Sigmoid colon (tissue), 7 donors: ENCODE measurements around the gene ACAN. TPM values are rescaled to one million over a fixed set of nuclear protein-coding genes. Genes with fewer than 3 reads are reported as not detected.

ENCODE experiments used
- DNase-seq: peaks from one replicate; pipeline ENCODE4 v3.0.0-alpha.2; 2019
- H3K27ac ChIP-seq, 4 donors: fragments of 200-600 bp; sonication (generic); one replicate each; pipeline ENCODE4 v1.5.1; 2016 to 2019; ENCODE audit warnings: mild to moderate bottlenecking in 1 of 4
- H3K27me3 ChIP-seq, 3 donors: fragments of 200-600 bp; sonication (generic); one replicate each; pipeline ENCODE4 v1.5.1; 2019; ENCODE audit warnings: mild to moderate bottlenecking in 1 of 3
- H3K36me3 ChIP-seq, 4 donors: fragments of 200-600 bp; sonication (generic); one replicate each; pipeline ENCODE4 v1.5.1; 2016 to 2019
- H3K4me1 ChIP-seq, 4 donors: fragments of 200-600 bp; sonication (generic); one replicate each; pipeline ENCODE4 v1.5.1; 2017 to 2019
- H3K4me3 ChIP-seq, 4 donors: fragments of 200-600 bp; sonication (generic); one replicate each; pipeline ENCODE4 v1.5.1; 2017 to 2019; ENCODE audit warnings: mild to moderate bottlenecking in 2 of 4, moderate library complexity in 1 of 4
- H3K9me3 ChIP-seq, 4 donors: fragments of 200-600 bp in 3 of 4; sonication (generic) in 3 of 4; one replicate each; pipeline versions ENCODE4 v1.5.1 to v1.6.1; 2013 to 2019
- EP300 ChIP-seq, 4 donors: sonication (generic); formaldehyde crosslinking; IDR thresholded peaks; one replicate each; pipeline ENCODE4 v1.6.1; 2017; ENCODE audit warnings: antibody characterized with exemption in 4 of 4
- POLR2A ChIP-seq, 2 donors: fragments of 450-650 bp; IDR thresholded peaks; one replicate each; pipeline ENCODE4 v1.6.1; 2016; ENCODE audit warnings: antibody characterized with exemption in 2 of 2, mild to moderate bottlenecking in 2 of 2, moderate library complexity in 2 of 2
- POLR2AphosphoS5 ChIP-seq, 4 donors: sonication (generic); formaldehyde crosslinking; IDR thresholded peaks; one replicate each; pipeline ENCODE4 v1.6.1; 2017; ENCODE audit warnings: antibody characterized with exemption in 4 of 4
- WGBS, 2 donors: extraction: QIAGEN DNeasy Blood & Tissue Kit; methylation state at CpG; one replicate each; pipeline ENCODE4 v1.1.7; 2013; 5-methylcytosine and 5-hydroxymethylcytosine counted together
- intact Hi-C: fragments of 100-400 bp; cut with DNase I; formaldehyde crosslinking; loops from one replicate; pipeline ENCODE4 v1.15.1; 2023
- polyA plus RNA-seq, 3 donors: library from polyadenylated mRNA; stranded (reverse); fragments of 200-250 nt; gene quantifications; one replicate each; pipeline ENCODE4 v1.2.3, GENCODE V29; 2013
- total RNA-seq, 4 donors: library from RNA; depleted of rRNA; stranded (reverse); fragments of >200 nt; gene quantifications; one replicate each; pipeline ENCODE4 v1.1.0, GENCODE V29; 2016
- TF ChIP-seq, protein P1 (sequence below), 4 experiments: fragments of 450-650 bp in 3 of 4; fragments of 200-600 bp in 1 of 4; IDR thresholded peaks; one replicate each; pipeline ENCODE4 v1.5.1; 2016 to 2019; ENCODE audit warnings: antibody characterized with exemption in 4 of 4, mild to moderate bottlenecking in 3 of 4, moderate library complexity in 2 of 4
- donor health status: healthy with polysubstance abuse.
- donor health status: Bipolar disorder and iron deficiency.
- donor health status: healthy.

ACAN gene
- total and polyA plus RNA-seq, 7 donors = 0.17 to 0.36 TPM; not detected in 5

DNA sequence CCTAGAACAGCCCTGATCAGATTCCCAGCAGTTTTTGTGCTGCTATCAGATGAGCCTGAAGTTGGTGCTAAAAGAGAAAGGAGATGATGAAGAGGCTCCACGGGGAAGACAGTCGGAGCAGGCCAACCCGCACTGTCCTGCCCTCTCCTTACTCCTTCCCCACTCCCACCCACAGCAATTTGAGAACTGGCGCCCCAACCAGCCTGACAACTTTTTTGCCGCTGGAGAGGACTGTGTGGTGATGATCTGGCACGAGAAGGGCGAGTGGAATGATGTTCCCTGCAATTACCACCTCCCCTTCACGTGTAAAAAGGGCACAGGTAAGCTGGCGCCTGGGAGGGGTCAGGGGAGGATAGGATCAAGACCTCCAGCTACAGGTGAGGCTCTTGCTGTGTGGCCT is 69.5 kb downstream of the ACAN start:
- DNase-seq = no peak
- Histone ChIP-seq H3K27me3 (no peaks in the 10 kb centered on the region), H3K4me3 (no peak overlapping the region), H3K36me3 (no peaks in the 10 kb centered on the region), H3K9me3 (no peaks in the 10 kb centered on the region), H3K27ac (no peak overlapping the region), H3K4me1 (no peaks in the 10 kb centered on the region)
- TF ChIP-seq EP300 (IDR thresholded peaks at IDR 0.05) (no peak), POLR2A (IDR thresholded peaks at IDR 0.05) (no peak), POLR2AphosphoS5 (IDR thresholded peaks at IDR 0.05) (no peak)
- TF ChIP-seq, protein P1, sequence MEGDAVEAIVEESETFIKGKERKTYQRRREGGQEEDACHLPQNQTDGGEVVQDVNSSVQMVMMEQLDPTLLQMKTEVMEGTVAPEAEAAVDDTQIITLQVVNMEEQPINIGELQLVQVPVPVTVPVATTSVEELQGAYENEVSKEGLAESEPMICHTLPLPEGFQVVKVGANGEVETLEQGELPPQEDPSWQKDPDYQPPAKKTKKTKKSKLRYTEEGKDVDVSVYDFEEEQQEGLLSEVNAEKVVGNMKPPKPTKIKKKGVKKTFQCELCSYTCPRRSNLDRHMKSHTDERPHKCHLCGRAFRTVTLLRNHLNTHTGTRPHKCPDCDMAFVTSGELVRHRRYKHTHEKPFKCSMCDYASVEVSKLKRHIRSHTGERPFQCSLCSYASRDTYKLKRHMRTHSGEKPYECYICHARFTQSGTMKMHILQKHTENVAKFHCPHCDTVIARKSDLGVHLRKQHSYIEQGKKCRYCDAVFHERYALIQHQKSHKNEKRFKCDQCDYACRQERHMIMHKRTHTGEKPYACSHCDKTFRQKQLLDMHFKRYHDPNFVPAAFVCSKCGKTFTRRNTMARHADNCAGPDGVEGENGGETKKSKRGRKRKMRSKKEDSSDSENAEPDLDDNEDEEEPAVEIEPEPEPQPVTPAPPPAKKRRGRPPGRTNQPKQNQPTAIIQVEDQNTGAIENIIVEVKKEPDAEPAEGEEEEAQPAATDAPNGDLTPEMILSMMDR (IDR thresholded peaks at IDR 0.05) = no peak
- intact Hi-C loops = no loop called here
- 28 to 78% methylated on average over 9 of the region's 9 CpGs for WGBS, 2 donors

DNA sequence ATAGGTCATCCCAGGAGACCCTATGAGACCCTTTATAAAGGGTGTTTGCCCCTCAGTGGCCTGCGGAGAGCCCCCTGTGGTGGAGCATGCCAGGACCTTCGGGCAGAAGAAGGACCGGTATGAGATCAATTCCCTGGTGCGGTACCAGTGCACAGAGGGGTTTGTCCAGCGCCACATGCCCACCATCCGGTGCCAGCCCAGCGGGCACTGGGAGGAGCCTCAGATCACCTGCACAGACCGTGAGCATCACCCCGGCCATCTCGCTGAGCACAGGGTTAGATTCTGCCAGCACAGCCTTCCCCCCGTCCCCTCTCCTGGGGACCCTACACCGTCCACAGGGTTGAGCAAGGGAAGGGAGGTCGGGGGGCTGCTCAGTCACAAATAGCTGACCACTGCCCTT is 70.5 kb downstream of the ACAN start:
- no peak overlapping the region for H3K27ac ChIP-seq
- DNase-seq = no peak
- H3K4me3 ChIP-seq = no peak overlapping the region
- no peaks in the 10 kb centered on the region for H3K4me1 ChIP-seq
- no peaks in the 10 kb centered on the region for H3K9me3 ChIP-seq
- H3K27me3 ChIP-seq = no peaks in the 10 kb centered on the region
- H3K36me3 ChIP-seq = no peaks in the 10 kb centered on the region
- WGBS, 2 donors = 87 to 91% methylated on average over 13 of the region's 13 CpGs
- TF ChIP-seq EP300 (IDR thresholded peaks at IDR 0.05) (no peak), POLR2AphosphoS5 (IDR thresholded peaks at IDR 0.05) (no peak), POLR2A (IDR thresholded peaks at IDR 0.05) (no peak)
- TF ChIP-seq, protein P1 (IDR thresholded peaks at IDR 0.05) = no peak
- intact Hi-C loops = no loop called here

DNA sequence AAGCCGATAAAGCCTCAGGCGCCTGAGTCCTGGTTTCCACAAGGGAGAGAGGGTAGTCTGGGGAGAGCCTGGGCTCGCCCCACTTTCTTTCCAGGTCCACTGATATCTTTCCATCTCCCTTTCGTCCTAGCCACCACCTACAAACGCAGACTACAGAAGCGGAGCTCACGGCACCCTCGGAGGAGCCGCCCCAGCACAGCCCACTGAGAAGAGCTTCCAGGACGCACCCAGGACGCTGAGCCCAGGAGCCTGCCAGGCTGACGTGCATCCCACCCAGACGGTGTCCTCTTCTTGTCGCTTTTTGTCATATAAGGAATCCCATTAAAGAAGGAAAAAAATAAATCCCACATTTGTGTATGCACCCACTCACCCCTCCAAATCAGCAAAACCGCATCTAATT is 71.0 kb downstream of the ACAN start:
- no peak for DNase-seq
- no peaks in the 10 kb centered on the region for H3K4me1 ChIP-seq
- no peaks in the 10 kb centered on the region for H3K27me3 ChIP-seq

DNA sequence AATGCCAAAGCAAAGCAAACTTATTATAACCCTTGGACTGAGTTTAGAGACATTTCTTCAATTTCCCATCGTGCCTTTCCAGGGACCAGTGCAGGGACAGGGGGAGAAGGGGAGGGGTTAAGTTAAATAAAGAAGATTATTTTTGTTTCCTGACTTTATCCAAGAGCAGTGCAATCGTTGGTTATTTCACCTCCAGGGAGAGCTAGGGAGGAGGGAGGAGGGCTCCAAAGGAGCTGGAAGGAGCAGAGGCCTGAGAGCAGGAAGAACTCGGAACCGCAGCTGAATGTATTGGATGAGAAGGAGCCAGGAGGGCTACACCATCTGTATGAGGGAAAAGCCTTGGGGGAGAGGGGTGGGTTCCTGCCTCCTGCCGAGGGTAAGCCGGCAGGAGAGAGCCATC is 71.4 kb downstream of the ACAN start:
- no peaks in the 10 kb centered on the region for H3K27me3 ChIP-seq
- no peaks in the 10 kb centered on the region for H3K36me3 ChIP-seq
- H3K4me3 ChIP-seq = no peak overlapping the region
- intact Hi-C loops = no loop called here
- DNase-seq = no peak
- no peaks in the 10 kb centered on the region for H3K4me1 ChIP-seq
- H3K27ac ChIP-seq = no peak overlapping the region
- WGBS, 2 donors = 40 to 50% methylated on average over 6 of the region's 6 CpGs
- TF ChIP-seq, protein P1 (IDR thresholded peaks at IDR 0.05) = no peak
- TF ChIP-seq EP300 (IDR thresholded peaks at IDR 0.05) = no peak
- no peak for TF ChIP-seq POLR2A (IDR thresholded peaks at IDR 0.05)
- no peak for TF ChIP-seq POLR2AphosphoS5 (IDR thresholded peaks at IDR 0.05)
- no peaks in the 10 kb centered on the region for H3K9me3 ChIP-seq

More for the DNA sequence above, 71.0 kb downstream of the ACAN start:
- Histone ChIP-seq H3K9me3 (no peaks in the 10 kb centered on the region), H3K36me3 (no peaks in the 10 kb centered on the region), H3K4me3 (no peak overlapping the region), H3K27ac (no peak overlapping the region)
- 85 to 91% methylated on average over 15 of the region's 15 CpGs for WGBS, 2 donors
- intact Hi-C loops = no loop called here
- TF ChIP-seq EP300 (IDR thresholded peaks at IDR 0.05) = no peak
- TF ChIP-seq, protein P1 (IDR thresholded peaks at IDR 0.05) = no peak
- no peak for TF ChIP-seq POLR2AphosphoS5 (IDR thresholded peaks at IDR 0.05)
- TF ChIP-seq POLR2A (IDR thresholded peaks at IDR 0.05) = no peak

DNA sequence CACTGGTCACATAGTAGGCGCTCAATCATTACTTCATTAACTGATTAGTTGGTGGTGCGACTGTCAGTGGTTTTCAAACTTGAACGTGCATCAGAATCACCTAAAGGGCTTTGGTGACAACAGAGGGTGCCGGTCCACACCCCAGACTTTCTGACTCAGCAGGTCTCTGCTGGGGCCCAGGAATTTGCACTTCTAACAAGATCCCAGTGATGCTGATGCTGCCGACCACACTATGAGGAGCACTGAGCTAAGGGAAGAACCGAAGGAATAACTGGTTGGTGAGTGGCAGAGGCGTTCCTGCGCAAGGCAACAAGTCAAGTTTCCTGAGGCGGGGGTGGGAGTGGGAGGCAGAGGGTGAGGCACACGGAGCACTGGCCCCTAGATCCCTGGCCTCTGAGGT is 73.3 kb downstream of the ACAN start:
- intact Hi-C loops = no loop called here
- WGBS, 2 donors = 77 to 85% methylated on average over 10 of the region's 10 CpGs
- Histone ChIP-seq H3K4me3 (no peak overlapping the region), H3K36me3 (no peaks in the 10 kb centered on the region), H3K9me3 (no peaks in the 10 kb centered on the region), H3K27ac (no peak overlapping the region), H3K4me1 (no peaks in the 10 kb centered on the region), H3K27me3 (no peaks in the 10 kb centered on the region)
- DNase-seq = no peak
- TF ChIP-seq POLR2AphosphoS5 (IDR thresholded peaks at IDR 0.05) = no peak
- TF ChIP-seq EP300 (IDR thresholded peaks at IDR 0.05) = no peak
- no peak for TF ChIP-seq POLR2A (IDR thresholded peaks at IDR 0.05)
- TF ChIP-seq, protein P1 (IDR thresholded peaks at IDR 0.05) = no peak
